Right renal cortex interstitium (tissue), 3 donors: Measurements from ENCODE around the gene GSTM1. TPM values are rescaled to one million over a fixed set of nuclear protein-coding genes. Genes with fewer than 3 reads are reported as not detected.
A peak's percentile ranks its signal among the peaks of the same experiment; 100 is the strongest.
"Not testable (repeated sequence)": the region's sequence is repeated elsewhere in the genome, so short reads cannot be mapped to it uniquely, and the experiment has no call there.

Experiments
- DNase-seq, 3 donors: peaks; one replicate each; pipeline ENCODE4 v3.0.0-alpha.2; 2013; ENCODE audit warnings: low read depth in 3 of 3, low spot score in 2 of 3
- polyA plus RNA-seq, 3 donors: library from polyadenylated mRNA; unstranded; fragments of 120-200 nt; gene quantifications; one replicate each; pipeline ENCODE4 v1.2.1, GENCODE V29; 2013; ENCODE audit not compliant: insufficient read length in 3 of 3

Gene GSTM1
- polyA plus RNA-seq, 3 donors = 3.2 to 118 (median 3.3) TPM

- DNase-seq = no peak
Measured at GRCh38 chr1:109659997-109660690, 27.5 kb upstream of the GSTM1 start.

GRCh38 chr1:109660691-109661026 is 27.0 kb upstream of the GSTM1 start:
- DNase-seq = not testable (repeated sequence)

- no peak for DNase-seq
Measured at GRCh38 chr1:109661391-109661790, 26.2 kb upstream of the GSTM1 start.

GRCh38 chr1:109664671-109665070 is 22.9 kb upstream of the GSTM1 start:
- no peak for DNase-seq

GRCh38 chr1:109667452-109668122 is 20.0 kb upstream of the GSTM1 start, which contains the start of gene GSTM2:
Gene GSTM2, plus strand, starts transcription at chr1:109668057. Its CDS starts 59 bp downstream, at chr1:109668116.
- DNase-seq = peak in 1 of 3 donors; percentile 86

- no peak for DNase-seq
Measured at GRCh38 chr1:109668123-109668775, 19.4 kb upstream of the GSTM1 start.

GRCh38 chr1:109669246-109669948 is 18.2 kb upstream of the GSTM1 start:
- no peak for DNase-seq

- DNase-seq = not testable (repeated sequence)
Measured at GRCh38 chr1:109669949-109670302, 17.7 kb upstream of the GSTM1 start.

- DNase-seq = no peak
Measured at GRCh38 chr1:109671067-109671466, 16.6 kb upstream of the GSTM1 start.

- not testable (repeated sequence) for DNase-seq
Measured at GRCh38 chr1:109673861-109674260, 13.8 kb upstream of the GSTM1 start.

- not testable (repeated sequence) for DNase-seq
Measured at GRCh38 chr1:109676683-109677381, 10.8 kb upstream of the GSTM1 start.

GRCh38 chr1:109677459-109677858 is 10.2 kb upstream of the GSTM1 start:
- no peak for DNase-seq

GRCh38 chr1:109678637-109679036 is 9.0 kb upstream of the GSTM1 start:
- DNase-seq = not testable (repeated sequence)

- not testable (repeated sequence) for DNase-seq
Measured at GRCh38 chr1:109684777-109685176, 2.8 kb upstream of the GSTM1 start.

- not testable (repeated sequence) for DNase-seq
Measured at GRCh38 chr1:109685399-109685798, 2.2 kb upstream of the GSTM1 start.

- DNase-seq = not testable (repeated sequence)
Measured at GRCh38 chr1:109685890-109686289, 1.7 kb upstream of the GSTM1 start.

- not testable (repeated sequence) for DNase-seq
Measured at GRCh38 chr1:109687109-109687508, 508 bp upstream of the GSTM1 start.

GRCh38 chr1:109689844-109690405 is 2.3 kb downstream of the GSTM1 start:
- no peak for DNase-seq

GRCh38 chr1:109691759-109692158 is 4.1 kb downstream of the GSTM1 start:
- DNase-seq = no peak

GRCh38 chr1:109694400-109694799 is 6.8 kb downstream of the GSTM1 start:
- DNase-seq = not testable (repeated sequence)
